ENCODE results near the gene MMP25. TPM values are rescaled to one million over a fixed set of nuclear protein-coding genes. Genes with fewer than 3 reads are reported as not detected.
A peak's percentile ranks its signal among the peaks of the same experiment; 100 is the strongest.

MMP25 gene
- total RNA-seq, 6 donors from 2014 or later, result 10.0 to 41.4 (median 20.5) TPM

DNA sequence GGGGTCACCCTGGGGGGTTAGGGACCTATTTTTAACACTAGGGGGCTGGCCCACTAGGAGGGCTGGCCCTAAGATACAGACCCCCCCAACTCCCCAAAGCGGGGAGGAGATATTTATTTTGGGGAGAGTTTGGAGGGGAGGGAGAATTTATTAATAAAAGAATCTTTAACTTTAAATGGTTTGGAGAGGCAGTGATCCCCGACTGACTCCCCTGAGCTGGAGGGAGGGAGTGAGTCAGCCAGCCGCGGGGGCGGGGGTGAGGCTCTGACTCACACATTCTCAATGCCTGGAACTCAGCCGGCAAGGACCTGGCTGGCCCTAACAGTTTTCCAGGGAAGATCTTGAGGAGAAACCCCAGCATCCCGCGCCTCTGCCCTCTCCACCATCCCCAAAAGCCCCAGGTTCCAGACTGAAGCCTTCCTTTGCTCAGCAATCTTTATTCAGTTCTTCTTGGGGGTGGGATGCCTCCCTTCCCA is 24.1 kb upstream of the MMP25 start:
- H3K27ac ChIP-seq, result peak overlapping the region; percentile 94 to 97 (median 97)
- peak overlapping the region in 3 of 4 donors; percentile 62 to 76 (median 69) for H3K4me3 ChIP-seq
- no peaks in the 10 kb centered on the region for H3K9me3 ChIP-seq
- DNase-seq (peak; percentile 94 to 95), ATAC-seq (ENCODE audit: low FRiP score in 2 of 2) (peak; percentile 72 to 78)
- 23 to 24% methylated on average over 6 to 8 of the region's 8 CpGs for WGBS, 2 donors
- H3K4me1 ChIP-seq, result peaks cover 45 to 72% (median 53%) of the 10 kb centered on the region in 4 donors
- peaks cover 0 to 9% (median 3%) of the 10 kb centered on the region in 4 donors for H3K27me3 ChIP-seq
- peaks cover 3 to 21% (median 16%) of the 10 kb centered on the region in 4 donors for H3K36me3 ChIP-seq
- TF ChIP-seq POLR2A (IDR thresholded peaks at IDR 0.05) (peak in 1 of 4 donors; percentile 11), POLR2AphosphoS5 (IDR thresholded peaks at IDR 0.05) (peak; percentile 60 to 81), EP300 (IDR thresholded peaks at IDR 0.05) (peak in 1 of 4 donors; percentile 67)
- TF ChIP-seq, protein P1, sequence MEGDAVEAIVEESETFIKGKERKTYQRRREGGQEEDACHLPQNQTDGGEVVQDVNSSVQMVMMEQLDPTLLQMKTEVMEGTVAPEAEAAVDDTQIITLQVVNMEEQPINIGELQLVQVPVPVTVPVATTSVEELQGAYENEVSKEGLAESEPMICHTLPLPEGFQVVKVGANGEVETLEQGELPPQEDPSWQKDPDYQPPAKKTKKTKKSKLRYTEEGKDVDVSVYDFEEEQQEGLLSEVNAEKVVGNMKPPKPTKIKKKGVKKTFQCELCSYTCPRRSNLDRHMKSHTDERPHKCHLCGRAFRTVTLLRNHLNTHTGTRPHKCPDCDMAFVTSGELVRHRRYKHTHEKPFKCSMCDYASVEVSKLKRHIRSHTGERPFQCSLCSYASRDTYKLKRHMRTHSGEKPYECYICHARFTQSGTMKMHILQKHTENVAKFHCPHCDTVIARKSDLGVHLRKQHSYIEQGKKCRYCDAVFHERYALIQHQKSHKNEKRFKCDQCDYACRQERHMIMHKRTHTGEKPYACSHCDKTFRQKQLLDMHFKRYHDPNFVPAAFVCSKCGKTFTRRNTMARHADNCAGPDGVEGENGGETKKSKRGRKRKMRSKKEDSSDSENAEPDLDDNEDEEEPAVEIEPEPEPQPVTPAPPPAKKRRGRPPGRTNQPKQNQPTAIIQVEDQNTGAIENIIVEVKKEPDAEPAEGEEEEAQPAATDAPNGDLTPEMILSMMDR (IDR thresholded peaks at IDR 0.05), result no peak

- peak overlapping the region; percentile 57 to 91 (median 69) for H3K4me3 ChIP-seq
- H3K9me3 ChIP-seq, result no peaks in the 10 kb centered on the region
- TF ChIP-seq EP300 (IDR thresholded peaks at IDR 0.05), result no peak
- no peak for TF ChIP-seq POLR2AphosphoS5 (IDR thresholded peaks at IDR 0.05)
- TF ChIP-seq, protein P1 (IDR thresholded peaks at IDR 0.05), result no peak
- no peak for TF ChIP-seq POLR2A (IDR thresholded peaks at IDR 0.05)
- H3K36me3 ChIP-seq, result peaks cover 3 to 23% (median 20%) of the 10 kb centered on the region in 4 donors
- H3K4me1 ChIP-seq, result peaks cover 45 to 73% (median 53%) of the 10 kb centered on the region in 4 donors
- WGBS, 2 donors, result 57 to 71% methylated on average over 5 to 8 of the region's 8 CpGs
- DNase-seq (no peak), ATAC-seq (ENCODE audit: low FRiP score in 2 of 2) (no peak)
- peaks cover 0 to 4% (median 1%) of the 10 kb centered on the region in 4 donors for H3K27me3 ChIP-seq
- peak overlapping the region; percentile 94 to 97 (median 97) for H3K27ac ChIP-seq
These were observed 23.5 kb upstream of the MMP25 start for GRCh38 chr16:3022684-3023414.

DNA sequence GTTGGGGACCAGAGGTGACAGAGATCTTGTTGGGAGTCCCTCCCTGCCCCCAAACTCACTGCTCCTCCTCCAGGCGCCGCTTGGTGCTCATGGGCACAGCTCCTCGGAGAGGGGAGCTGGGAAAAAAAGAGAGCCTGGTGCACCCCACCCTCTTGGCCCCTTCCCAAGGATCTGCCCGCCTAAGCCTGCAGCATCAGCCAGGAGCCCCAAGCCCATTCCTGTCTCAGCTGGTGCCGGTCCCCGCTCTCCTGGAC is 23.0 kb upstream of the MMP25 start:
- H3K4me1 ChIP-seq, result peaks cover 43 to 74% (median 52%) of the 10 kb centered on the region in 4 donors
- H3K4me3 ChIP-seq, result peak overlapping the region; percentile 57 to 91 (median 69)
- TF ChIP-seq POLR2AphosphoS5 (IDR thresholded peaks at IDR 0.05) (no peak), POLR2A (IDR thresholded peaks at IDR 0.05) (no peak), EP300 (IDR thresholded peaks at IDR 0.05) (no peak)
- TF ChIP-seq, protein P1 (IDR thresholded peaks at IDR 0.05), result no peak
- WGBS, 2 donors, result 34 to 80% methylated on average over 2 to 6 of the region's 6 CpGs
- peaks cover 3 to 23% (median 20%) of the 10 kb centered on the region in 4 donors for H3K36me3 ChIP-seq
- H3K9me3 ChIP-seq, result no peaks in the 10 kb centered on the region
- DNase-seq, result no peak
- H3K27me3 ChIP-seq, result no peaks in the 10 kb centered on the region
- H3K27ac ChIP-seq, result peak overlapping the region; percentile 94 to 97 (median 97)
- ATAC-seq (ENCODE audit: low FRiP score in 2 of 2), result peak in 1 of 2 donors; percentile 0

- 0 to 1% methylated on average over 10 to 51 of the region's 69 CpGs for WGBS, 2 donors
- Histone ChIP-seq H3K9me3 (no peaks in the 10 kb centered on the region), H3K27ac (peak within 1 kb of the TSS; percentile 94 to 97 (median 97)), H3K27me3 (no peaks in the 10 kb centered on the region), H3K36me3 (peaks cover 3 to 23% (median 20%) of the 10 kb centered on the region in 4 donors), H3K4me3 (peak within 1 kb of the TSS; percentile 57 to 91 (median 69)), H3K4me1 (peaks cover 40 to 75% (median 57%) of the 10 kb centered on the region in 4 donors)
- ATAC-seq (ENCODE audit: low FRiP score in 2 of 2) (peak; percentile 77 to 90), DNase-seq (peak; percentile 97 to 99)
- TF ChIP-seq POLR2AphosphoS5 (IDR thresholded peaks at IDR 0.05), result peak; percentile 91 to 92
- peak in 1 of 4 donors; percentile 42 for TF ChIP-seq EP300 (IDR thresholded peaks at IDR 0.05)
- peak in 2 of 4 donors; percentile 62 to 85 for TF ChIP-seq POLR2A (IDR thresholded peaks at IDR 0.05)
- TF ChIP-seq, protein P1 (IDR thresholded peaks at IDR 0.05), result peak in 2 of 6 experiments; percentile 19 to 20
These were observed 22.5 kb upstream of the MMP25 start, which contains the start of the genes HCFC1R1 and THOC6 for GRCh38 chr16:3023669-3024478. Gene HCFC1R1, minus strand, starts transcription at chr16:3023942. Its CDS starts 1 bp downstream, at chr16:3023941. Gene THOC6, plus strand, starts transcription at chr16:3024035. Its CDS starts 292 bp downstream, at chr16:3024327.
